SU-DHL-6 (cell line): ENCODE data around the gene CMTM8.

Experiments used
- H2AFZ ChIP-seq: fragments of 200-600 bp; sonication (generic); 2 replicates; pipeline ENCODE4 v1.6.1; 2014; ENCODE audit warnings: low read depth, mild to moderate bottlenecking, moderate library complexity, mixed read lengths, antibody characterized with exemption, low read length; ENCODE audit not compliant: severe bottlenecking
- H3F3A ChIP-seq: fragments of 200-600 bp; shearing (Covaris generic); 2 replicates; pipeline ENCODE4 v1.6.0; 2016; ENCODE audit warnings: antibody characterized with exemption, mild to moderate bottlenecking; ENCODE audit not compliant: insufficient read depth
- H3K27ac ChIP-seq: fragments of 200-600 bp; sonication (generic); 2 replicates; pipeline ENCODE4 v1.5.1; 2016; ENCODE audit warnings: low read depth, mild to moderate bottlenecking, low read length, moderate library complexity, mixed read lengths
- H3K27me3 ChIP-seq: fragments of 200-600 bp; sonication (generic), shearing (Covaris generic); 2 replicates; pipeline ENCODE4 v1.6.0; 2014; ENCODE audit warnings: mild to moderate bottlenecking, low read length
- H3K36me3 ChIP-seq: fragments of 200-600 bp; sonication (generic); 2 replicates; pipeline ENCODE4 v1.6.1; 2014; ENCODE audit warnings: mild to moderate bottlenecking, low read length, mixed read lengths
- H3K4me2 ChIP-seq: fragments of 300-600, 200-600 bp; shearing (Covaris generic), sonication (generic); 2 replicates; pipeline ENCODE4 v1.6.0; 2014; ENCODE audit warnings: low read length, low read depth, mild to moderate bottlenecking; ENCODE audit not compliant: poor library complexity, severe bottlenecking
- H3K4me3 ChIP-seq: fragments of 200-600 bp; sonication (generic); 2 replicates; pipeline ENCODE4 v1.5.1; 2014; ENCODE audit warnings: antibody characterized with exemption, low read length, mild to moderate bottlenecking, mixed read lengths; ENCODE audit not compliant: insufficient read depth, poor library complexity, severe bottlenecking
- H3K79me2 ChIP-seq: fragments of 200-600 bp; sonication (generic); 2 replicates; pipeline ENCODE4 v1.6.1; 2014; ENCODE audit warnings: mild to moderate bottlenecking, low read length, moderate library complexity; ENCODE audit not compliant: insufficient read depth
- H3K9ac ChIP-seq: fragments of 200-600 bp; sonication (generic); 2 replicates; pipeline ENCODE4 v1.7.0; 2014; ENCODE audit warnings: mild to moderate bottlenecking, low read length
- H3K9me2 ChIP-seq: fragments of 200-600 bp; sonication (generic); replicated peaks from 2 replicates; pipeline ENCODE4 v1.6.1; 2014; ENCODE audit warnings: low read length; ENCODE audit not compliant: insufficient read depth
- H3K9me3 ChIP-seq: fragments of 200-600 bp; sonication (generic); 2 replicates; pipeline ENCODE4 v1.6.1; 2014; ENCODE audit warnings: low read length, mixed read lengths; ENCODE audit not compliant: insufficient read depth
- H4K20me1 ChIP-seq: fragments of 200-600 bp; sonication (generic); 2 replicates; pipeline ENCODE4 v1.6.1; 2014; ENCODE audit warnings: low read depth, mild to moderate bottlenecking, antibody characterized with exemption, low read length, moderate library complexity, mixed read lengths
- EZH2phosphoT487 ChIP-seq: fragments of 200-600 bp; sonication (generic), shearing (Covaris generic); conservative IDR thresholded peaks from 2 replicates; pipeline ENCODE4 v1.6.1; 2018; ENCODE audit warnings: mild to moderate bottlenecking, antibody characterized with exemption, low read length, moderate library complexity, mixed read lengths
- TF ChIP-seq, protein P1 (sequence below): fragments of 200-600 bp; sonication (generic); IDR thresholded peaks from one replicate; pipeline ENCODE4 v1.5.1; 2017; ENCODE audit warnings: antibody characterized with exemption, mild to moderate bottlenecking, low read length, moderate library complexity; ENCODE audit not compliant: insufficient read depth, poor library complexity, severe bottlenecking

The CMTM8 gene

GRCh38 chr3:32321095-32321790 is 82.8 kb downstream of the CMTM8 start:
- Histone ChIP-seq H2AFZ (no peak overlapping the region), H3F3A (no peaks in the 10 kb centered on the region), H4K20me1 (no peaks in the 10 kb centered on the region), H3K4me2 (no peak overlapping the region), H3K79me2 (no peaks in the 10 kb centered on the region), H3K27ac (no peak overlapping the region), H3K9ac (no peak overlapping the region), H3K36me3 (no peaks in the 10 kb centered on the region), H3K4me3 (no peak overlapping the region), H3K27me3 (no peaks in the 10 kb centered on the region), H3K9me3 (no peaks in the 10 kb centered on the region), H3K9me2 (no peaks in the 10 kb centered on the region)
- TF ChIP-seq, protein P1, sequence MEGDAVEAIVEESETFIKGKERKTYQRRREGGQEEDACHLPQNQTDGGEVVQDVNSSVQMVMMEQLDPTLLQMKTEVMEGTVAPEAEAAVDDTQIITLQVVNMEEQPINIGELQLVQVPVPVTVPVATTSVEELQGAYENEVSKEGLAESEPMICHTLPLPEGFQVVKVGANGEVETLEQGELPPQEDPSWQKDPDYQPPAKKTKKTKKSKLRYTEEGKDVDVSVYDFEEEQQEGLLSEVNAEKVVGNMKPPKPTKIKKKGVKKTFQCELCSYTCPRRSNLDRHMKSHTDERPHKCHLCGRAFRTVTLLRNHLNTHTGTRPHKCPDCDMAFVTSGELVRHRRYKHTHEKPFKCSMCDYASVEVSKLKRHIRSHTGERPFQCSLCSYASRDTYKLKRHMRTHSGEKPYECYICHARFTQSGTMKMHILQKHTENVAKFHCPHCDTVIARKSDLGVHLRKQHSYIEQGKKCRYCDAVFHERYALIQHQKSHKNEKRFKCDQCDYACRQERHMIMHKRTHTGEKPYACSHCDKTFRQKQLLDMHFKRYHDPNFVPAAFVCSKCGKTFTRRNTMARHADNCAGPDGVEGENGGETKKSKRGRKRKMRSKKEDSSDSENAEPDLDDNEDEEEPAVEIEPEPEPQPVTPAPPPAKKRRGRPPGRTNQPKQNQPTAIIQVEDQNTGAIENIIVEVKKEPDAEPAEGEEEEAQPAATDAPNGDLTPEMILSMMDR: no peak
- no peak for TF ChIP-seq EZH2phosphoT487

- Histone ChIP-seq H3K36me3 (no peaks in the 10 kb centered on the region), H3K4me2 (no peak overlapping the region), H3K9ac (no peak overlapping the region), H3K27ac (no peak overlapping the region), H4K20me1 (no peaks in the 10 kb centered on the region), H3K9me3 (no peaks in the 10 kb centered on the region), H3K4me3 (no peak overlapping the region), H3K9me2 (no peaks in the 10 kb centered on the region), H3K79me2 (no peaks in the 10 kb centered on the region), H3K27me3 (no peaks in the 10 kb centered on the region), H3F3A (no peaks in the 10 kb centered on the region), H2AFZ (no peak overlapping the region)
- TF ChIP-seq EZH2phosphoT487: no peak
- TF ChIP-seq, protein P1: no peak
Measured at GRCh38 chr3:32322311-32322710, 83.8 kb downstream of the CMTM8 start.

- H3K4me2 ChIP-seq: no peak overlapping the region
- no peaks in the 10 kb centered on the region for H3K9me3 ChIP-seq
- no peak overlapping the region for H3K4me3 ChIP-seq
- no peaks in the 10 kb centered on the region for H3K79me2 ChIP-seq
- no peak overlapping the region for H3K9ac ChIP-seq
- H3F3A ChIP-seq: no peaks in the 10 kb centered on the region
- H3K27me3 ChIP-seq: no peaks in the 10 kb centered on the region
- no peak for TF ChIP-seq EZH2phosphoT487
- TF ChIP-seq, protein P1: no peak
- no peak overlapping the region for H2AFZ ChIP-seq
- H4K20me1 ChIP-seq: no peaks in the 10 kb centered on the region
- no peak overlapping the region for H3K27ac ChIP-seq
- H3K36me3 ChIP-seq: no peaks in the 10 kb centered on the region
- H3K9me2 ChIP-seq: no peaks in the 10 kb centered on the region
Measured at GRCh38 chr3:32323604-32324003, 85.1 kb downstream of the CMTM8 start.
